ENCODE results near the gene FBXL14. TPM values are rescaled to one million over a fixed set of nuclear protein-coding genes. Genes with fewer than 3 reads are reported as not detected.
A peak's percentile ranks its signal among the peaks of the same experiment; 100 is the strongest.

Gene FBXL14
- total and polyA plus RNA-seq, 9 of the 15 experiments (the other 6 are each of a cell fraction or from before 2014, with no cell fraction given), result 0.13 to 9.8 (median 3.3) TPM

DNA sequence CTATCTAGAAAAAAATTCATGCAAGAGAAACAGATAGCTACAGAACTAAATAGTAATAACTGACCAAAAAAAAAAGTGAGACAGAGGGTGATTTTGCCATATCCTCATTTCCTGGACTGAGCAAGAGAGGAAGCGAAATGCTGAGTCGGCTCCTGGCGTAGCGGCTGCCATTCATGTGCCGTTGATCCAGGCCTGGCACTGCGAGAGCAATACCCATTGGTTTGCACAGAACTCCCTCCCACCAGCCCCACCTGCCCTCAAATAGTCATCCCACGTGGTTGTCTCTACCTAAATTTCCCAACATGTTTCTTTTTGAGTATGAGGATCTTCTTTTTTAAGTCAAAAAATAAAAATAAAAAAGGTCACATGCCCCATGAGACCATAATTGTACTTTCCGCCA lies 25.2 kb upstream of the FBXL14 start (continued):
- TF ChIP-seq, protein P1, sequence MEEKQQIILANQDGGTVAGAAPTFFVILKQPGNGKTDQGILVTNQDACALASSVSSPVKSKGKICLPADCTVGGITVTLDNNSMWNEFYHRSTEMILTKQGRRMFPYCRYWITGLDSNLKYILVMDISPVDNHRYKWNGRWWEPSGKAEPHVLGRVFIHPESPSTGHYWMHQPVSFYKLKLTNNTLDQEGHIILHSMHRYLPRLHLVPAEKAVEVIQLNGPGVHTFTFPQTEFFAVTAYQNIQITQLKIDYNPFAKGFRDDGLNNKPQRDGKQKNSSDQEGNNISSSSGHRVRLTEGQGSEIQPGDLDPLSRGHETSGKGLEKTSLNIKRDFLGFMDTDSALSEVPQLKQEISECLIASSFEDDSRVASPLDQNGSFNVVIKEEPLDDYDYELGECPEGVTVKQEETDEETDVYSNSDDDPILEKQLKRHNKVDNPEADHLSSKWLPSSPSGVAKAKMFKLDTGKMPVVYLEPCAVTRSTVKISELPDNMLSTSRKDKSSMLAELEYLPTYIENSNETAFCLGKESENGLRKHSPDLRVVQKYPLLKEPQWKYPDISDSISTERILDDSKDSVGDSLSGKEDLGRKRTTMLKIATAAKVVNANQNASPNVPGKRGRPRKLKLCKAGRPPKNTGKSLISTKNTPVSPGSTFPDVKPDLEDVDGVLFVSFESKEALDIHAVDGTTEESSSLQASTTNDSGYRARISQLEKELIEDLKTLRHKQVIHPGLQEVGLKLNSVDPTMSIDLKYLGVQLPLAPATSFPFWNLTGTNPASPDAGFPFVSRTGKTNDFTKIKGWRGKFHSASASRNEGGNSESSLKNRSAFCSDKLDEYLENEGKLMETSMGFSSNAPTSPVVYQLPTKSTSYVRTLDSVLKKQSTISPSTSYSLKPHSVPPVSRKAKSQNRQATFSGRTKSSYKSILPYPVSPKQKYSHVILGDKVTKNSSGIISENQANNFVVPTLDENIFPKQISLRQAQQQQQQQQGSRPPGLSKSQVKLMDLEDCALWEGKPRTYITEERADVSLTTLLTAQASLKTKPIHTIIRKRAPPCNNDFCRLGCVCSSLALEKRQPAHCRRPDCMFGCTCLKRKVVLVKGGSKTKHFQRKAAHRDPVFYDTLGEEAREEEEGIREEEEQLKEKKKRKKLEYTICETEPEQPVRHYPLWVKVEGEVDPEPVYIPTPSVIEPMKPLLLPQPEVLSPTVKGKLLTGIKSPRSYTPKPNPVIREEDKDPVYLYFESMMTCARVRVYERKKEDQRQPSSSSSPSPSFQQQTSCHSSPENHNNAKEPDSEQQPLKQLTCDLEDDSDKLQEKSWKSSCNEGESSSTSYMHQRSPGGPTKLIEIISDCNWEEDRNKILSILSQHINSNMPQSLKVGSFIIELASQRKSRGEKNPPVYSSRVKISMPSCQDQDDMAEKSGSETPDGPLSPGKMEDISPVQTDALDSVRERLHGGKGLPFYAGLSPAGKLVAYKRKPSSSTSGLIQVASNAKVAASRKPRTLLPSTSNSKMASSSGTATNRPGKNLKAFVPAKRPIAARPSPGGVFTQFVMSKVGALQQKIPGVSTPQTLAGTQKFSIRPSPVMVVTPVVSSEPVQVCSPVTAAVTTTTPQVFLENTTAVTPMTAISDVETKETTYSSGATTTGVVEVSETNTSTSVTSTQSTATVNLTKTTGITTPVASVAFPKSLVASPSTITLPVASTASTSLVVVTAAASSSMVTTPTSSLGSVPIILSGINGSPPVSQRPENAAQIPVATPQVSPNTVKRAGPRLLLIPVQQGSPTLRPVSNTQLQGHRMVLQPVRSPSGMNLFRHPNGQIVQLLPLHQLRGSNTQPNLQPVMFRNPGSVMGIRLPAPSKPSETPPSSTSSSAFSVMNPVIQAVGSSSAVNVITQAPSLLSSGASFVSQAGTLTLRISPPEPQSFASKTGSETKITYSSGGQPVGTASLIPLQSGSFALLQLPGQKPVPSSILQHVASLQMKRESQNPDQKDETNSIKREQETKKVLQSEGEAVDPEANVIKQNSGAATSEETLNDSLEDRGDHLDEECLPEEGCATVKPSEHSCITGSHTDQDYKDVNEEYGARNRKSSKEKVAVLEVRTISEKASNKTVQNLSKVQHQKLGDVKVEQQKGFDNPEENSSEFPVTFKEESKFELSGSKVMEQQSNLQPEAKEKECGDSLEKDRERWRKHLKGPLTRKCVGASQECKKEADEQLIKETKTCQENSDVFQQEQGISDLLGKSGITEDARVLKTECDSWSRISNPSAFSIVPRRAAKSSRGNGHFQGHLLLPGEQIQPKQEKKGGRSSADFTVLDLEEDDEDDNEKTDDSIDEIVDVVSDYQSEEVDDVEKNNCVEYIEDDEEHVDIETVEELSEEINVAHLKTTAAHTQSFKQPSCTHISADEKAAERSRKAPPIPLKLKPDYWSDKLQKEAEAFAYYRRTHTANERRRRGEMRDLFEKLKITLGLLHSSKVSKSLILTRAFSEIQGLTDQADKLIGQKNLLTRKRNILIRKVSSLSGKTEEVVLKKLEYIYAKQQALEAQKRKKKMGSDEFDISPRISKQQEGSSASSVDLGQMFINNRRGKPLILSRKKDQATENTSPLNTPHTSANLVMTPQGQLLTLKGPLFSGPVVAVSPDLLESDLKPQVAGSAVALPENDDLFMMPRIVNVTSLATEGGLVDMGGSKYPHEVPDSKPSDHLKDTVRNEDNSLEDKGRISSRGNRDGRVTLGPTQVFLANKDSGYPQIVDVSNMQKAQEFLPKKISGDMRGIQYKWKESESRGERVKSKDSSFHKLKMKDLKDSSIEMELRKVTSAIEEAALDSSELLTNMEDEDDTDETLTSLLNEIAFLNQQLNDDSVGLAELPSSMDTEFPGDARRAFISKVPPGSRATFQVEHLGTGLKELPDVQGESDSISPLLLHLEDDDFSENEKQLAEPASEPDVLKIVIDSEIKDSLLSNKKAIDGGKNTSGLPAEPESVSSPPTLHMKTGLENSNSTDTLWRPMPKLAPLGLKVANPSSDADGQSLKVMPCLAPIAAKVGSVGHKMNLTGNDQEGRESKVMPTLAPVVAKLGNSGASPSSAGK (IDR thresholded peaks at IDR 0.05), result peak; percentile 41
- TF ChIP-seq MAFK (IDR thresholded peaks at IDR 0.05; ENCODE audit: low read length), result peak; percentile 81
- TF ChIP-seq, protein P2, sequence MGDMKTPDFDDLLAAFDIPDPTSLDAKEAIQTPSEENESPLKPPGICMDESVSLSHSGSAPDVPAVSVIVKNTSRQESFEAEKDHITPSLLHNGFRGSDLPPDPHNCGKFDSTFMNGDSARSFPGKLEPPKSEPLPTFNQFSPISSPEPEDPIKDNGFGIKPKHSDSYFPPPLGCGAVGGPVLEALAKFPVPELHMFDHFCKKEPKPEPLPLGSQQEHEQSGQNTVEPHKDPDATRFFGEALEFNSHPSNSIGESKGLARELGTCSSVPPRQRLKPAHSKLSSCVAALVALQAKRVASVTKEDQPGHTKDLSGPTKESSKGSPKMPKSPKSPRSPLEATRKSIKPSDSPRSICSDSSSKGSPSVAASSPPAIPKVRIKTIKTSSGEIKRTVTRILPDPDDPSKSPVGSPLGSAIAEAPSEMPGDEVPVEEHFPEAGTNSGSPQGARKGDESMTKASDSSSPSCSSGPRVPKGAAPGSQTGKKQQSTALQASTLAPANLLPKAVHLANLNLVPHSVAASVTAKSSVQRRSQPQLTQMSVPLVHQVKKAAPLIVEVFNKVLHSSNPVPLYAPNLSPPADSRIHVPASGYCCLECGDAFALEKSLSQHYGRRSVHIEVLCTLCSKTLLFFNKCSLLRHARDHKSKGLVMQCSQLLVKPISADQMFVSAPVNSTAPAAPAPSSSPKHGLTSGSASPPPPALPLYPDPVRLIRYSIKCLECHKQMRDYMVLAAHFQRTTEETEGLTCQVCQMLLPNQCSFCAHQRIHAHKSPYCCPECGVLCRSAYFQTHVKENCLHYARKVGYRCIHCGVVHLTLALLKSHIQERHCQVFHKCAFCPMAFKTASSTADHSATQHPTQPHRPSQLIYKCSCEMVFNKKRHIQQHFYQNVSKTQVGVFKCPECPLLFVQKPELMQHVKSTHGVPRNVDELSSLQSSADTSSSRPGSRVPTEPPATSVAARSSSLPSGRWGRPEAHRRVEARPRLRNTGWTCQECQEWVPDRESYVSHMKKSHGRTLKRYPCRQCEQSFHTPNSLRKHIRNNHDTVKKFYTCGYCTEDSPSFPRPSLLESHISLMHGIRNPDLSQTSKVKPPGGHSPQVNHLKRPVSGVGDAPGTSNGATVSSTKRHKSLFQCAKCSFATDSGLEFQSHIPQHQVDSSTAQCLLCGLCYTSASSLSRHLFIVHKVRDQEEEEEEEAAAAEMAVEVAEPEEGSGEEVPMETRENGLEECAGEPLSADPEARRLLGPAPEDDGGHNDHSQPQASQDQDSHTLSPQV (IDR thresholded peaks at IDR 0.05), result 0 out of 2 replicates have a peak, but pooled peaks have one; percentile 34
